T-cell (primary cell): ENCODE measurements around the gene NTN5. TPM values are rescaled to one million over a fixed set of nuclear protein-coding genes. Genes with fewer than 3 reads are reported as not detected.
"Not testable (repeated sequence)": the region's sequence is repeated elsewhere in the genome, so short reads cannot be mapped to it uniquely, and the experiment has no call there.

Source experiments
- ATAC-seq, 4 experiments: fragments of 200-7000 bp in 3 of 4; fragments of 150-1000 bp in 1 of 4; cut with Tn5 transposase; replicated peaks in 1 of 4; 1 replicate in 3 of 4; 2 replicates in 1 of 4; pipeline ENCODE4 v1.10.0; 2021; ENCODE audit warnings: moderate library complexity in 3 of 4, mild to moderate bottlenecking in 2 of 4, moderate number of reproducible peaks in 1 of 4
- CTCF ChIA-PET, 2 donors: fragments of 300-600 bp; sonication (Branson Sonifier 250); formaldehyde crosslinking; loops; one replicate each; lab custom pipeline; 2022; ENCODE audit warnings: antibody characterized with exemption in 2 of 2; lab: Charles Lee
- POLR2A ChIA-PET, 2 donors: fragments of 300-600 bp; sonication (Branson Sonifier 250); formaldehyde crosslinking; loops; one replicate each; lab custom pipeline; 2022; ENCODE audit warnings: antibody characterized with exemption in 2 of 2; lab: Charles Lee
- DNase-seq, 35 experiments: peaks; one replicate each; pipeline versions ENCODE4 v3.0.0 to v3.0.0-alpha.2; 2013 to 2023
- H3K27ac ChIP-seq: one replicate; pipeline ENCODE4 v1.5.1; 2013; ENCODE audit warnings: low read length
- H3K27me3 ChIP-seq, 2 experiments: replicated peaks in 1 of 2; 1 replicate in 1 of 2; 2 replicates in 1 of 2; pipeline versions ENCODE4 v1.6.1 to v1.7.0; 2013; ENCODE audit warnings: low read length in 1 of 2, mixed read lengths in 1 of 2; ENCODE audit not compliant: control insufficient read depth in 2 of 2, insufficient read depth in 2 of 2; ENCODE audit errors: extremely low read depth in 1 of 2
- H3K36me3 ChIP-seq, 2 donors: 1 replicate in 1 of 2; 2 replicates in 1 of 2; pipeline versions ENCODE4 v1.6.1 to v1.7.0; 2013; ENCODE audit warnings: low read length in 1 of 2; ENCODE audit not compliant: control insufficient read depth in 2 of 2, insufficient read depth in 1 of 2; ENCODE audit errors: extremely low read depth in 1 of 2
- H3K4me1 ChIP-seq, 2 experiments: 1 replicate in 1 of 2; 2 replicates in 1 of 2; pipeline versions ENCODE4 v1.6.1 to v1.7.0; 2013; ENCODE audit warnings: low read length in 2 of 2, mixed read lengths in 1 of 2; ENCODE audit not compliant: insufficient read depth in 2 of 2, control insufficient read depth in 1 of 2; ENCODE audit errors: extremely low read depth in 1 of 2
- H3K4me3 ChIP-seq, 2 donors: 1 replicate in 1 of 2; 2 replicates in 1 of 2; pipeline versions ENCODE4 v1.5.1 to v1.7.0; 2013; ENCODE audit warnings: mild to moderate bottlenecking in 2 of 2, low read length in 1 of 2, moderate library complexity in 1 of 2; ENCODE audit not compliant: control insufficient read depth in 1 of 2; ENCODE audit errors: extremely low read depth in 1 of 2
- H3K9me3 ChIP-seq: 2 replicates; pipeline ENCODE4 v1.7.0; 2013
- H3K27ac Mint-ChIP-seq, 2 donors: one replicate each; pipeline ENCODE4 v1.8.0; 2020 to 2021; ENCODE audit warnings: mild to moderate bottlenecking in 2 of 2, mixed read lengths in 2 of 2
- H3K27me3 Mint-ChIP-seq, 2 donors: one replicate each; pipeline ENCODE4 v1.8.0; 2021 to 2022; ENCODE audit warnings: mixed read lengths in 2 of 2
- H3K36me3 Mint-ChIP-seq: one replicate; pipeline ENCODE4 v1.8.0; 2021; ENCODE audit warnings: mixed read lengths
- H3K4me1 Mint-ChIP-seq, 3 donors: one replicate each; pipeline ENCODE4 v1.8.0; 2020 to 2022; ENCODE audit warnings: mixed read lengths in 3 of 3, mild to moderate bottlenecking in 1 of 3
- H3K4me3 Mint-ChIP-seq, 3 donors: one replicate each; pipeline ENCODE4 v1.8.0; 2020 to 2022; ENCODE audit warnings: mild to moderate bottlenecking in 3 of 3, mixed read lengths in 3 of 3, moderate library complexity in 3 of 3
- H3K9me3 Mint-ChIP-seq, 3 donors: one replicate each; pipeline ENCODE4 v1.8.0; 2020 to 2022; ENCODE audit warnings: mixed read lengths in 3 of 3
- WGBS: methylation state at CpG from one replicate; pipeline ENCODE4 v1.1.5; 2013; ENCODE audit warnings: missing lambda C conversion rate; ENCODE audit not compliant: insufficient coverage; 5-methylcytosine and 5-hydroxymethylcytosine counted together
- total RNA-seq, 35 experiments: library from RNA in 6 of 35; stranded (reverse) in 6 of 35; fragments of 120-200 nt in 1 of 35; gene quantifications; one replicate each; pipeline versions ENCODE4 v1.2.1 to v1.2.4 and lab custom pipeline; 2013 to 2026

Gene NTN5
- total RNA-seq, 5 donors from 2014 or later (not counting 1 experiment from before 2014, with no cell fraction given), result 2.2 to 4.2 (median 3.5) TPM

- no peaks in the 10 kb centered on the region for H3K36me3 Mint-ChIP-seq
- Histone ChIP-seq H3K27me3 (no peaks in the 10 kb centered on the region), H3K36me3 (no peaks in the 10 kb centered on the region), H3K4me1 (peaks cover 4 to 16% of the 10 kb centered on the region in 2 experiments), H3K27ac (peak overlapping the region; percentile 58), H3K4me3 (peak overlapping the region; percentile 22 to 27), H3K9me3 (no peaks in the 10 kb centered on the region)
- DNase-seq, result peak; percentile 52 to 90 (median 73)
- peak overlapping the region; percentile 63 to 67 (median 66) for H3K4me3 Mint-ChIP-seq
- peak; percentile 92 to 94 (median 93) for ATAC-seq
- CTCF ChIA-PET, result no interaction called here
- 48% methylated on average over 32 of the region's 35 CpGs for WGBS
- POLR2A ChIA-PET, result interaction anchor here in 1 of 2 donors (0.5 kb wide), 1 partner anchor 1213 kb away, joined by 3 read pairs; no protein-coding TSS in a partner anchor
- peak overlapping the region; percentile 76 to 86 for H3K27ac Mint-ChIP-seq
- H3K27me3 Mint-ChIP-seq, result no peaks in the 10 kb centered on the region
- H3K9me3 Mint-ChIP-seq, result no peaks in the 10 kb centered on the region
- peaks cover 9 to 13% (median 11%) of the 10 kb centered on the region in 3 donors for H3K4me1 Mint-ChIP-seq
Measured at GRCh38 chr19:48660852-48661710, 11.7 kb downstream of the NTN5 start.

- 95% methylated on average over 3 of the region's 5 CpGs for WGBS
- no peaks in the 10 kb centered on the region for H3K36me3 Mint-ChIP-seq
- no peaks in the 10 kb centered on the region for H3K27me3 ChIP-seq
- ATAC-seq (no peak), DNase-seq (no peak)
- H3K4me1 ChIP-seq, result peaks cover 4 to 16% of the 10 kb centered on the region in 2 experiments
- no peaks in the 10 kb centered on the region for H3K36me3 ChIP-seq
- peaks cover 10 to 13% (median 11%) of the 10 kb centered on the region in 3 donors for H3K4me1 Mint-ChIP-seq
- no peak overlapping the region for H3K4me3 Mint-ChIP-seq
- CTCF ChIA-PET, result no interaction called here
- H3K9me3 Mint-ChIP-seq, result no peaks in the 10 kb centered on the region
- H3K27ac ChIP-seq, result no peak overlapping the region
- no peak overlapping the region for H3K27ac Mint-ChIP-seq
- POLR2A ChIA-PET, result no interaction called here
- H3K9me3 ChIP-seq, result no peaks in the 10 kb centered on the region
- H3K27me3 Mint-ChIP-seq, result no peaks in the 10 kb centered on the region
- H3K4me3 ChIP-seq, result no peak overlapping the region
Measured at GRCh38 chr19:48659768-48660167, 13.0 kb downstream of the NTN5 start.

DNA sequence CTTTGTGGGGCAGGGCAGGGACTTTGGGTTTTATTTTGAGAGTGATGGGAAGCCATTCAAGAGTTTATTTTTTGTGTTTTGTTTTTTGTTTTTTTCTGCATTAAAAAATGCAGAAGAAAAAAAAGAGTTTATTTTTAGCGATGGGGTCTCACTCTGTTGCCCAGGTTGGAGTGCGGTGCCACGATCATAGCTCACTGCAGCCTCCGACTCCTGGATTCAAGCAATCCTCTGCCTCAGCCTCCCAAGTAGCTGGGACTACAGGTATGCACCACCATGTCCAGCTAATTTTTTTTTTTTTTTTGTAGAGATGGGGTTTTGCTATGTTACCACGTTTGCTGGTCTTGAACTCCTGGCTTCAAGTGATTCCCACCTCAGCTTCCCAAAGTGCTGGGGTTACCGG, 14.3 kb downstream of the NTN5 start:
- CTCF ChIA-PET, result interaction anchor here (0.6 to 0.7 kb wide), 2 partner anchors 17 to 27 kb away, joined by 3 to 4 read pairs; no protein-coding TSS in a partner anchor
- peaks cover 11 to 16% (median 13%) of the 10 kb centered on the region in 3 donors for H3K4me1 Mint-ChIP-seq
- Histone ChIP-seq H3K27ac (no peak overlapping the region), H3K27me3 (no peaks in the 10 kb centered on the region), H3K4me1 (peaks cover 4 to 16% of the 10 kb centered on the region in 2 experiments), H3K36me3 (no peaks in the 10 kb centered on the region), H3K4me3 (no peak overlapping the region), H3K9me3 (no peaks in the 10 kb centered on the region)
- no peak overlapping the region for H3K27ac Mint-ChIP-seq
- POLR2A ChIA-PET, result no interaction called here
- no peak overlapping the region for H3K4me3 Mint-ChIP-seq
- no peak for DNase-seq
- no peaks in the 10 kb centered on the region for H3K9me3 Mint-ChIP-seq
- WGBS, result 100% methylated on average over 5 of the region's 6 CpGs
- H3K36me3 Mint-ChIP-seq, result no peaks in the 10 kb centered on the region
- no peak for ATAC-seq
- H3K27me3 Mint-ChIP-seq, result no peaks in the 10 kb centered on the region

DNA sequence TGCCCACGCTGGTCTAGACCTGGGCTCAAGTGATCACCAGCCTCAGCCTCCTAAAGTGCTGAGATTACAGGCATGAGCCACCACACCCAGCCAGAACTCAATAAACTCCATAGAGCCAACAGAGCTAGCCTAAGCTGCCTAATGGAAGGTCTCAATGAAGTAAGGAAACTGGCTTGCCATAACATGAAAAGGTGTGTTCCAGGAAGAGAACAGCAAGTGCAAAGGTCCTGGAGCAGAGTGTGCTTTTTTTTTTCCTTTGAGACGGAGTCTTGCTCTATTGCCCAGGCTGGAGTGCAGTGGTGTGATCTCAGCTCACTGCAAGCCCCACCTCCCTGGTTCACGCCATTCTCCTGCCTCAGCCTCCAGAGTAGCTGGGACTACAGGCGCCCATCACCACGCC, 15.0 kb downstream of the NTN5 start:
- no CpG with 5 or more reads among the region's 5 CpGs for WGBS
- H3K27ac ChIP-seq, H3K27me3 Mint-ChIP-seq, DNase-seq, H3K4me3 Mint-ChIP-seq, H3K27ac Mint-ChIP-seq, H3K36me3 Mint-ChIP-seq, H3K4me3 ChIP-seq, H3K36me3 ChIP-seq, H3K9me3 Mint-ChIP-seq, ATAC-seq, H3K27me3 ChIP-seq, CTCF ChIA-PET, H3K9me3 ChIP-seq: not testable (repeated sequence)
- peaks cover 4 to 16% of the 10 kb centered on the region in 2 experiments for H3K4me1 ChIP-seq
- H3K4me1 Mint-ChIP-seq, result peaks cover 12 to 16% (median 14%) of the 10 kb centered on the region in 3 donors
- POLR2A ChIA-PET, result interaction anchor here in 1 of 2 donors (0.6 kb wide), 1 partner anchor 13 kb away, joined by 3 read pairs; no protein-coding TSS in a partner anchor

- no peak overlapping the region for H3K27ac Mint-ChIP-seq
- H3K27ac ChIP-seq, result no peak overlapping the region
- ATAC-seq, result no peak
- H3K36me3 Mint-ChIP-seq, result no peaks in the 10 kb centered on the region
- H3K9me3 Mint-ChIP-seq, result no peaks in the 10 kb centered on the region
- H3K4me1 Mint-ChIP-seq, result peaks cover 15 to 21% (median 17%) of the 10 kb centered on the region in 3 donors
- peaks cover 4 to 16% of the 10 kb centered on the region in 2 experiments for H3K4me1 ChIP-seq
- H3K9me3 ChIP-seq, result no peaks in the 10 kb centered on the region
- H3K27me3 ChIP-seq, result no peaks in the 10 kb centered on the region
- H3K36me3 ChIP-seq, result no peaks in the 10 kb centered on the region
- 77% methylated on average over 8 of the region's 16 CpGs for WGBS
- no peaks in the 10 kb centered on the region for H3K27me3 Mint-ChIP-seq
- ChIA-PET POLR2A (interaction anchor here in 1 of 2 donors (0.6 kb wide), 1 partner anchor 14 kb away, joined by 3 read pairs; no protein-coding TSS in a partner anchor), CTCF (no interaction called here)
- H3K4me3 Mint-ChIP-seq, result no peak overlapping the region
- DNase-seq, result no peak
- H3K4me3 ChIP-seq, result no peak overlapping the region
Measured at GRCh38 chr19:48656840-48657474, 15.9 kb downstream of the NTN5 start.

DNA sequence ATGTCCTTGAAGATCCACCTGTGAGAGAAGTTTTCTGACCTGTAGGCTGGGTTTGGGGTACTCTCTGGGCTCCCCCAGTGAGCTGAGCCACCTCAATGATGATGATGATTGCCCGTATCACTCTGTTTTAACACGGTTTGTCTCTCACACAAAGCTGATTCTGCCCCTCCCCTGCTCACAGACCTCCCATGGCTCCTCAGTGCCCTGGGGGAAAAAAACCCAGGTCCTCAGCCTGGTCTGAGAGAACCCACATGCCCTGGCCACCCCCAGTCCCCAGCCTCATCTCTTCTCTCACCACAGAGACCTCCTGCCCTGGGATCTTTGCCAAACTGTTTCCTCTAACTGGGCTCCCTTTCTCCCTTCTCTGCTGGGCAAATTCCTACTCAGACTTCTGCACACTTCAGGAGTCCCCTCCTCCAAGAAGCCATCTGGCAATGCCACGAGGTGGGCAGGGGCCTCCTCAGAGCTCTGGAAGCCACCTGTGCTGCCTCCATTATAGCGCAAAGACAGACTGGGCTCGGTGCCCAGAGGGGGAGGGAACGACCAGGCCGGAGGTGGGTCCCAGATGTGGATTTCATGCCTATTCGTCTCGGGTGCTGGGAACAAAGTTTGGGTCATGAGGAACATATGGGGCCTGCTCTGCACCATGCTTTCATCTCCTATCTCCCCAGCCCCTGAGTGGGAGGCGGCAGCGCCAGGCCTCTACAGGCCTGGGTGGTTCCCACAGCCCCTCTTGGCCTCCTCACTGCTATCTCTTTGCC, 18.3 kb downstream of the NTN5 start:
- Histone ChIP-seq H3K27me3 (no peaks in the 10 kb centered on the region), H3K27ac (no peak overlapping the region), H3K4me1 (peaks cover 1 to 7% of the 10 kb centered on the region in 2 experiments), H3K36me3 (no peaks in the 10 kb centered on the region), H3K4me3 (no peak overlapping the region), H3K9me3 (no peaks in the 10 kb centered on the region)
- Mint-ChIP-seq H3K4me3 (no peak overlapping the region), H3K27me3 (no peaks in the 10 kb centered on the region), H3K4me1 (peaks cover 14 to 17% (median 15%) of the 10 kb centered on the region in 3 donors), H3K36me3 (no peaks in the 10 kb centered on the region), H3K9me3 (no peaks in the 10 kb centered on the region), H3K27ac (no peak overlapping the region)
- 69% methylated on average over 5 of the region's 11 CpGs for WGBS
- no peak for ATAC-seq
- POLR2A ChIA-PET, result no interaction called here
- no peak for DNase-seq
- CTCF ChIA-PET, result interaction anchor here in 1 of 2 donors (0.6 kb wide), 1 partner anchor 178 kb away, joined by 3 read pairs; no protein-coding TSS in a partner anchor
